Central memory CD8-positive, alpha-beta T cell (primary cell): ENCODE results near the gene PPARA.

Experiments used
- ATAC-seq: fragments of 150-1000 bp; cut with Tn5 transposase; replicated peaks from 2 replicates; pipeline ENCODE4 v1.10.0; 2022; ENCODE audit warnings: mild to moderate bottlenecking, moderate FRiP score, moderate number of reproducible peaks; ENCODE audit not compliant: poor library complexity, severe bottlenecking; ENCODE audit errors: extremely low read depth
- DNase-seq, 2 donors: peaks; one replicate each; pipeline ENCODE4 v3.0.0; 2021; ENCODE audit warnings: low spot score in 2 of 2
- H3K27ac Mint-ChIP-seq: one replicate; pipeline ENCODE4 v1.8.0; 2022; ENCODE audit warnings: low read depth, mild to moderate bottlenecking, moderate library complexity, mixed read lengths
- H3K27me3 Mint-ChIP-seq: one replicate; pipeline ENCODE4 v1.8.0; 2022; ENCODE audit warnings: mixed read lengths
- H3K36me3 Mint-ChIP-seq: one replicate; pipeline ENCODE4 v1.8.0; 2022; ENCODE audit warnings: mild to moderate bottlenecking, moderate library complexity, mixed read lengths; ENCODE audit not compliant: insufficient read depth
- H3K4me1 Mint-ChIP-seq: one replicate; pipeline ENCODE4 v1.8.0; 2022; ENCODE audit warnings: mixed read lengths
- H3K4me3 Mint-ChIP-seq: one replicate; pipeline ENCODE4 v1.8.0; 2022; ENCODE audit warnings: mild to moderate bottlenecking, moderate library complexity, mixed read lengths
- H3K9me3 Mint-ChIP-seq: one replicate; pipeline ENCODE4 v1.8.0; 2022; ENCODE audit warnings: mixed read lengths

The PPARA gene

DNA sequence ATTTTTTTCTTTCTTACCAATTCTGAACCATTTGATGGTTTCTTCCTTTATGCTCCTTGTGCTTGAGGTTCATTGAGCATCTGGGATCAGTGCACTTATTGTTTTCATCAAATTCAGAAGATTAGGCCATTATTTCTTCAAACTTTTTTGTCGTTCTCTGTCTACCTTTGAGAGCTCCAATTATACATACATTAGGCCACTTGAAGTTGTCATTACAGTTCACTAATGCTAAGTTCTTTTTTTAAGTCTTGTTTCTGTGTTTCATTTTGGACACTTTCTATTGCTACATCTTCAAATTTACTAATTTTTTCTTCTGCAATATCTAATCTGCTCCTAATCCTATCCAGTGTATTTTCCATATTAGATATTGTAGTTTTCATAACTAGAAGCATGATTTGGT lies 58.9 kb downstream of the PPARA start:
- DNase-seq, result no peak
- peaks cover 24% of the 10 kb centered on the region for H3K36me3 Mint-ChIP-seq

DNA sequence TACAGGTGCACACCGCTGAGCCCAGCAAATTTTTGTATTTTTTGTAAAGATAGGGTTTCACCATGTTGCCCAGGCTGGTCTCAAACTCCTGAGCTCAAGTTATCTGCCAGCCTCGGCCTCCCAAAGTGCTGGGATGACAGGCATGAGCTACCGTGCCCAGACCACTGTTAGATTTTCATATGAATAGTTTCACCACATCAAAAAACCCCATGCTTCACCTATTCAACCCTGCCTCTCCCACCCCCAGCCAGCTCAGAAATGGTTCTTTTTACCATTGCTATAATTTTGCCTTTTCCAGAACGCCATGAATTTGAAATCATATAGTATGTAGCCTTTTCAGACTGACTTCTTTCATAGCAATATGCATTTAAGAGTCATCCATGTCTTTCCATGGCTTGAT lies 61.9 kb downstream of the PPARA start:
- no peak for DNase-seq
- peaks cover 7% of the 10 kb centered on the region for H3K4me1 Mint-ChIP-seq
- H3K27ac Mint-ChIP-seq, result no peak overlapping the region
- H3K36me3 Mint-ChIP-seq, result peaks cover 24% of the 10 kb centered on the region
- no peak for ATAC-seq
- H3K27me3 Mint-ChIP-seq, result no peaks in the 10 kb centered on the region
- no peak overlapping the region for H3K4me3 Mint-ChIP-seq
- peaks cover 14% of the 10 kb centered on the region for H3K9me3 Mint-ChIP-seq

More for the DNA sequence above, 58.9 kb downstream of the PPARA start:
- H3K4me1 Mint-ChIP-seq, result peaks cover 6% of the 10 kb centered on the region
- H3K27ac Mint-ChIP-seq, result no peak overlapping the region
- ATAC-seq, result no peak
- H3K27me3 Mint-ChIP-seq, result no peaks in the 10 kb centered on the region
- no peak overlapping the region for H3K4me3 Mint-ChIP-seq
- peaks cover 14% of the 10 kb centered on the region for H3K9me3 Mint-ChIP-seq

DNA sequence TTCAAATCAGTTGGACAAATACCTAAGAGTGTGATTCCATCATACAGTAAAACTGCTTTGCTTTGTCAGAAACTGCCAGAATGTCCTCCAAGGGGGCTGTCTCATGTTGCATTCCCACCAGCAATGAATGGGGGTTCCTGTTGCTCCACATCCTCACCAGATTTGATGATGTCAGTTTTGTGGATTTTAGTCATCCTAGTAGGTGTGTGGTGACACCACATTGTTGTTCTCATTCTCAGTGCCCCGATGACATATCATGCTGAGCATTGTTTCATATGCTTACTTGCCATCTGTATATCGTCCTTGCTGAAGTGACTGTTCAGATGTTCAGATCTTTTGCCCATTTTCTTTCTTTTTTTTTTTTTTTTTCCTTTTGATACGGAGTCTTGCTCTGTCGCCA lies 62.7 kb downstream of the PPARA start:
- no peak overlapping the region for H3K4me3 Mint-ChIP-seq

DNA sequence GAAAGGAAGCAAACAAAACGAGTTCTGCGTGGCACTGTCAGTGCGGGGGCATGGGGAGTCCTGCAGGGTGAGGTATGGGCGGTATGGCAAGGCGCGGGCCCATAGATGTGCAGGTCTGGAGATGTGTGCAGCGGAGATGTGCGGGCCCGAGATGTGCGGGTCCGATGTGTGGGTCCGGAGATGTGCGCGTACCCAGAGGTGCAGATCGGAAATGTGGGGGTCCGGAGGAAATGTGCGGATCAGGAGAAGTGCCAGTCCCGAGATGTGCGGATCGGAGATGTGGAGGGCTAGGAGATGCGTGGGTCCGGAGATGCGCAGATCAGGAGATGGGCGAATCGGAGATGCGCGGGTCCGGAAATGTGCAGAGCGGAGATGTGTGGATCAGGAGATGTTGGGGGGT lies 63.8 kb downstream of the PPARA start:
- Mint-ChIP-seq H3K36me3 (peaks cover 29% of the 10 kb centered on the region), H3K27ac (peak overlapping the region; percentile 58), H3K4me1 (peaks cover 7% of the 10 kb centered on the region), H3K4me3 (no peak overlapping the region), H3K27me3 (no peaks in the 10 kb centered on the region), H3K9me3 (peaks cover 6% of the 10 kb centered on the region)
- no peak for DNase-seq
- no peak for ATAC-seq

More for the DNA sequence above, 62.7 kb downstream of the PPARA start:
- Mint-ChIP-seq H3K27ac (no peak overlapping the region), H3K36me3 (peaks cover 26% of the 10 kb centered on the region), H3K27me3 (no peaks in the 10 kb centered on the region), H3K4me1 (peaks cover 7% of the 10 kb centered on the region), H3K9me3 (peaks cover 14% of the 10 kb centered on the region)
- DNase-seq (no peak), ATAC-seq (no peak)

DNA sequence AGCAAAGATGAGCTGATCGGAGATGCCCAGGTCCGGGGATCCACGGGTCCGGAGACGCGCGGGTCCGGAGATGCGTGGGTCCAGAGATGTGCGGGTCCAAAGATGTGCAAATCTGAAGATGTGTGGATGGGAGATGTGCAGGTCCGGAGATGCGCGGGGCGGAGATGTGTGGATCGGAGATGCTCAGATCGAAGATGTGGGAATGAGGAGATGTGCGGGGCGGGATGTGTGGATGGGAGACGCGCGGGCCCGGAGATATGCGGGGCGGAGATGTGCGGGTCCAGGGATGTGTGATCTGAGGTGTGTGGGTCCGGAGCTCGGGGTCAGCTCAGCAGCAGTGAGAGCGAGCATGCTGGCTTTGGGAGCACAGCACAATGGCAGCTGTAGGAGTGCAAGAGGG lies 64.3 kb downstream of the PPARA start:
- ATAC-seq, result no peak
- Mint-ChIP-seq H3K27ac (peak overlapping the region; percentile 58), H3K36me3 (peaks cover 34% of the 10 kb centered on the region), H3K9me3 (peaks cover under 1% of the 10 kb centered on the region), H3K27me3 (no peaks in the 10 kb centered on the region), H3K4me3 (no peak overlapping the region), H3K4me1 (peaks cover 12% of the 10 kb centered on the region)
- no peak for DNase-seq

DNA sequence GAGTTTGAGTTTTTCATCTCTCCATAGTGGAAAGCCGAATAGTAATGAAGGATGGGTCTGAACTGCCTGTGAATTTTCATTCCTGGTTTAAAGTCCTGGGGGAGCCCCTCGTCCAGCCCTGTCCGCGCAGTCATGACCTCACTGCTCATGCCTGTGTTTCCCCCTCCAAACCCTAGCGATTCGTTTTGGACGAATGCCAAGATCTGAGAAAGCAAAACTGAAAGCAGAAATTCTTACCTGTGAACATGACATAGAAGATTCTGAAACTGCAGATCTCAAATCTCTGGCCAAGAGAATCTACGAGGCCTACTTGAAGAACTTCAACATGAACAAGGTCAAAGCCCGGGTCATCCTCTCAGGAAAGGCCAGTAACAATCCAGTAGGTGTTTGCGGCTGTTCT lies 69.3 kb downstream of the PPARA start:
- Mint-ChIP-seq H3K9me3 (no peaks in the 10 kb centered on the region), H3K4me1 (peaks cover 7% of the 10 kb centered on the region), H3K36me3 (peaks cover 22% of the 10 kb centered on the region), H3K4me3 (no peak overlapping the region), H3K27ac (no peak overlapping the region), H3K27me3 (no peaks in the 10 kb centered on the region)
- DNase-seq, result no peak
- no peak for ATAC-seq

DNA sequence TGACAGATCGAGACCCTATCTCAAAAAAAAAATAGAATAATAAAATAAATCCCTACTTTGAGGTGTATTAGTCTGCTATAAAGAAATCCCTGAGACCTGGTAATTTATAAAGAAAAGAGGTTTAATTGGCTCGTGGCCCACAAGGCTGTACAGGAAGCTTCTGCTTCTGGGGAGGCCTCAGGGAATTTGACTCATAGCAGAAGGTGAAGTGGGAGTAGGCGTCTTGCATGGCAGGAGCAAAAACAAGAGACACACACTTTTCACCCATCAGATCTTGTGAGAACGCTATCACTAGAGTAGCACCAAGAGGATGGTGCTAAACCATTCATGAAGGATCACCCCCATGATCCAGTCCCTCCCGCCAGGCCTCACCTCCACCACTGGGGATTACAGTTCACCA lies 70.6 kb downstream of the PPARA start:
- H3K27me3 Mint-ChIP-seq, result no peaks in the 10 kb centered on the region
- H3K36me3 Mint-ChIP-seq, result peaks cover 24% of the 10 kb centered on the region
- DNase-seq (no peak), ATAC-seq (no peak)
- peaks cover 7% of the 10 kb centered on the region for H3K4me1 Mint-ChIP-seq
- H3K4me3 Mint-ChIP-seq, result no peak overlapping the region
- no peaks in the 10 kb centered on the region for H3K9me3 Mint-ChIP-seq
- no peak overlapping the region for H3K27ac Mint-ChIP-seq

DNA sequence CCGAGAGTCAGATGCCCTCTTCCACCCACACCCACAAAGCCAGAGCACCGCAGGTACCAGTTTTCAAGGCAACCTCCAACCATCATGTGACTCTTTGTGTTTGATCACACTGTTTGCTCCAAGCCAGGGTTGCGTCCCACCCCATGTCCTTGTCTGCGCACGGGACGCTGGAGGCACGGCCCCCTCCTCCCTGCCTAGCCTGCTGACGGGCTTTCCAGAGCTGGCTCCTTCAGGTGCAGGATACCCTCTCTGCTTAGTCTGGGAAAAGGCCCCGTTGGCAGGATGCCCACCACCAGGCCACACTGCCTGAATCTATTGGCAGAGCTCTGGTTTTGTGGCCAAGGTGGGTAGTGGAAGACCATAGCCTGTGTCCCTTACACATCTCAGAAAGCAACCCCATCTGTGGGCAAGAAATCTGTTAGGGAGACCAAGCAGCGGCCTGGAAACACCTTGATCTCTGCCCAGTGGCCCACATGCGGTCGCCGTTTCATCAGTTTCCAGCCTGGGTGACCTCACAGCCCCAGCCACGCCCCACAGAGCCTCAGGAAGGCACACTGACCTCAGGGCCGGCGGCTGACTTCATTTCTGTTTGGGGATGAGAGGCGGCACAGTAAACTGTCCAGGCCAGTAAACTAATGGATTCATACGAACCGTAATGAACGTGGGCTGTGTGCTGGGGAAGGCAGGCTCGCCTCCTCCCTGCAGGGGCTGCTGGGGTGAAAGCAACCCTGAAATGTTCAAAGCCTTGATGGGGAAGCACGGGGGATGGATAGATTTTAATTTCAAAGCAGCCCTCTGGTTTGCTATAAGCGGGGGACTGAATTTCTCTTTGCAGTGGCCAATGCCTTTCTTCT lies 73.9 kb downstream of the PPARA start:
- ATAC-seq (no peak), DNase-seq (no peak)
- H3K27ac Mint-ChIP-seq, result no peak overlapping the region
- no peak overlapping the region for H3K4me3 Mint-ChIP-seq
- no peaks in the 10 kb centered on the region for H3K9me3 Mint-ChIP-seq
- H3K36me3 Mint-ChIP-seq, result peaks cover 13% of the 10 kb centered on the region
- no peaks in the 10 kb centered on the region for H3K27me3 Mint-ChIP-seq
- H3K4me1 Mint-ChIP-seq, result peaks cover 6% of the 10 kb centered on the region

DNA sequence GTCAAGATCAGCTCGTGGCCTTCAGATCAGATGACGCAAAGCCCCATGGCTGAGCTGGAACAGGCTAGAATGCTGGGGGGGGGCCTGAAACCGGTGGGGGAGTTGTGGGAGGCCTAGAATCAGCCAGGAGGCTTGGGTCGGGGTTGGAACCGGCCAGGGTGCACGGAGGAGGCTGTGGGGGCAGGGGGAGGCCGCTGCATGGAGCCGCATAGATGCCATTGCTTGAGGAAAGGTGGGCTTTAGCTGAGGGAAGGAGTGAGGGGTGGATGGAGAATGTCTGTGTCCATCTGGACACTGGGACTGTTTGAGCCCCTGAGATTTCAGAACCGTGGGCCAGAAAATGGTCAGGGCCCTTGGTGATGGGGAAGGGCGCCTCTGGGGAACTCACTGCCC lies 74.6 kb downstream of the PPARA start:
- H3K4me1 Mint-ChIP-seq, result no peaks in the 10 kb centered on the region
- peaks cover 8% of the 10 kb centered on the region for H3K36me3 Mint-ChIP-seq
- ATAC-seq (no peak), DNase-seq (no peak)
- H3K4me3 Mint-ChIP-seq, result no peak overlapping the region
- no peak overlapping the region for H3K27ac Mint-ChIP-seq
- H3K27me3 Mint-ChIP-seq, result no peaks in the 10 kb centered on the region
- H3K9me3 Mint-ChIP-seq, result no peaks in the 10 kb centered on the region

DNA sequence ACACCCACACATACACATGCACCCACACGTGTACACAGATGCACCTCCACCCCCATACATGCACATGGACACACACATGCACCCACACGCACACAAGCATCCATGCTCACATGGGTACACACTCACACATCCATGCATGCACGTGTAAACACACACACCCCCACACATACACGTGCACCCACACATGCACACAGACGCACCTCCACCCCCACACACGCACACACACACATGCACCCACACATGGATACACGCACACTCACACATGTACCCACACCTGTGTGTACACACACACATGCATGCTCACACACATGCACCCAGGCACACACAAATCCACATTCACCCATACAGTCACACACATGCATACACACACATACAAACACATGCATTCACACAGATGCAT lies 75.3 kb downstream of the PPARA start:
- H3K36me3 Mint-ChIP-seq, result peaks cover 6% of the 10 kb centered on the region
- no peak overlapping the region for H3K27ac Mint-ChIP-seq
- no peaks in the 10 kb centered on the region for H3K27me3 Mint-ChIP-seq
- DNase-seq (no peak), ATAC-seq (no peak)
- no peak overlapping the region for H3K4me3 Mint-ChIP-seq
- no peaks in the 10 kb centered on the region for H3K4me1 Mint-ChIP-seq
- H3K9me3 Mint-ChIP-seq, result no peaks in the 10 kb centered on the region

DNA sequence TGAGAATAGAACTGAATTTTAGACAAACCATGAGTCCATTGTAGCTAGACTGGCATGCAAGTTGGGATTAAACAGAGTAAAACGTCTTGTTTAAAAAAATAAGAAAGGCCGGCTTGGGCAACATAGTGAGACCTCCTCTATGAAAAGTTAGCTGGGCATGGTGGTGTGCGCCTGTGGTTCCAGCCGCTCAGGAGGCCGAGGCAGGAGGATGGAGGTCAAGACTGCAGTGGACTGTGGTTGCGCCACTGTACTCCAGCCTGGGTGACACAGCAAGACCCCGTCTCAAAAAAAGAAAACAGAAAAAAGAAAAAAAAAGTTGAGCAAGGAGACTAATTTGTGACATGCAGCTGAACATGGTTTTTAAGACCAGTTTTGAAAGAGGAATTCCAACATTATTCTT lies 76.3 kb downstream of the PPARA start:
- H3K27ac Mint-ChIP-seq, result no peak overlapping the region
- ATAC-seq, result no peak
- DNase-seq, result no peak
- no peaks in the 10 kb centered on the region for H3K4me1 Mint-ChIP-seq
- peaks cover 2% of the 10 kb centered on the region for H3K36me3 Mint-ChIP-seq
- H3K4me3 Mint-ChIP-seq, result no peak overlapping the region
- H3K9me3 Mint-ChIP-seq, result no peaks in the 10 kb centered on the region
- no peaks in the 10 kb centered on the region for H3K27me3 Mint-ChIP-seq

DNA sequence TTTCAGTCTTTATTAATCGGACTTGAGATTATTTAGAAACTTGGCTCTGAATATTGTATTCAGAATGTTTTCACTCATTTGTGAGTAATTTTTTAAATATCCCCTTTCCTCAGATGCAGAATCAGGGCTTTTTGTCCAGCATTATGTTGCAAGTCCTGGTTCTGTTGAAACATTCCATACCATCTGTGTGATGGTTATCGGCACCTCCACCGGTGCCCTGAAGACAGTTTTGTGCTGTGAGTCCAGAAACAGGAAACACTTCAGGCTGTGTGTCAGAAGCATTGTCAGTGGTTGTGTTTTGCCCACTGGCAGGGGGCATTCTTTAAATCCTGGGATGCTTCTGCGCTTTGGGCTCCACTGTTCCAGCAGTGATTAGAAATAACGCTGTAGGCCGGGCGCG lies 79.4 kb downstream of the PPARA start:
- peaks cover 2% of the 10 kb centered on the region for H3K36me3 Mint-ChIP-seq
- H3K27me3 Mint-ChIP-seq, result no peaks in the 10 kb centered on the region
- ATAC-seq, result no peak
- no peaks in the 10 kb centered on the region for H3K4me1 Mint-ChIP-seq
- no peak for DNase-seq
- no peaks in the 10 kb centered on the region for H3K9me3 Mint-ChIP-seq
- H3K4me3 Mint-ChIP-seq, result no peak overlapping the region
- H3K27ac Mint-ChIP-seq, result no peak overlapping the region

DNA sequence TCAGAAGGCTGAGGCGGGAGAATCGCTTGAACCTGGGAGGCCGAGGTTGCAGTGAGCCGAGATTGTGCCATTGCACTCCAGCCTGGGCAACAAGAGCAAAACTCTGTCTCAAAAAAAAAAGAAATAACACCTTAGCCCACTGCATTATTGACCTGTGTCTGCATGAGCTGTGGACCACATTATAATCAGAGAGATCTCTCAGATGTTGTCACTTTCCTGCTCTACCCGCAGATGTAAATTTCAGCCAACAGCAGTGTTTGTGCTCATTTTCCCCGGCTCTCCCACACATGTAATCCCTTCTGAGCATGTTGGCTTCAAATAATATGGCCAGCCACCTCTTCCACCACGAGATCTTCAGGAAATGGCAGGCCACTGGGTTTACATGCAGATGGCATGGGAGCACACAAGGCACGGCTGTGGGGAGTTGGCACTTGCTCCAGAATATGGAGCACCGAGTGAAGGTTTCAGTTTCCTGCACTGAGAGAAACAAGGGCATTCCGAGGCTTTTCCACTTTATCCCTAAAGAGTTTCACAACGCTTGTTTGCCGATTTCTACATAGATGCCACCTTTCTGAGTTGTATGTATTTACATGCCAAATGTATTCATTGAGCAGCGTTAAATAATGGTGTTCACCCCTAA lies 80.1 kb downstream of the PPARA start:
- DNase-seq, result no peak
- no peaks in the 10 kb centered on the region for H3K36me3 Mint-ChIP-seq
- no peak for ATAC-seq
- no peaks in the 10 kb centered on the region for H3K4me1 Mint-ChIP-seq
- no peaks in the 10 kb centered on the region for H3K27me3 Mint-ChIP-seq
- no peaks in the 10 kb centered on the region for H3K9me3 Mint-ChIP-seq
- H3K27ac Mint-ChIP-seq, result no peak overlapping the region
- no peak overlapping the region for H3K4me3 Mint-ChIP-seq
